PC-9 (cell line): Measurements from ENCODE around the gene USP3.

Experiments used
- CTCF ChIP-seq: fragments of 200-600 bp; sonication (generic); conservative IDR thresholded peaks from 2 replicates; pipeline ENCODE4 v1.6.1; 2017; ENCODE audit warnings: mixed run types, antibody characterized with exemption, mild to moderate bottlenecking, moderate library complexity
- EZH2 ChIP-seq: fragments of 200-600 bp; sonication (generic); IDR thresholded peaks from 2 replicates; pipeline ENCODE4 v1.8.0; 2017; ENCODE audit warnings: antibody characterized with exemption, low read depth

GRCh38 chr15:63611177-63611576 is 106.8 kb downstream of the USP3 start:
- TF ChIP-seq CTCF (no peak), EZH2 (no peak)
